ENCODE results near the gene CRTAC1. TPM values are rescaled to one million over a fixed set of nuclear protein-coding genes. Genes with fewer than 3 reads are reported as not detected.

Gene CRTAC1
- total RNA-seq, 1 donor from 2014 or later = 0.63 TPM

DNA sequence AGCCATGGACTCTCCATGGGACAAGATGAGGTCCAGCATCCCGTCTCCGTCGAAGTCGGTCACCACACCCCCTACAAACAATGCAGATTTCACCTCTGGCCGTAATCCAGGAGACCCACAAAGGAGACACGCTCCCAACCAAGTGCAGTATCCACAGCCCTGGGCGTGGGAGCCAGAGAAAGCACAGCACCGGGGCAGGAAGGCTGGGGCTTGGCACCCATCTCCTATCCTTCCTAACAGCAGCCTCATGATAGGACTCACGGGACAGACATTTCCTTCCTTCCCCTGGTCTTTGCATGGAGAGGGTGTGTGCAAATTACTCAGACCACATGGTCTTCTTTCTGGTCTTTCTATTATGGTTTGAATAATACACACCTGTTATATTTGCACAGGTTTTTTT lies 134.5 kb downstream of the CRTAC1 start:
- DNase-seq (ENCODE audit: low spot score in 2 of 2, unreplicated experiment in 2 of 2) = no peak
- H3K27ac Mint-ChIP-seq = no peak overlapping the region
- peaks cover 37% of the 10 kb centered on the region for H3K27me3 Mint-ChIP-seq (ENCODE audit: low read depth)
- H3K4me1 Mint-ChIP-seq = no peaks in the 10 kb centered on the region
- TF ChIP-seq, protein P1, sequence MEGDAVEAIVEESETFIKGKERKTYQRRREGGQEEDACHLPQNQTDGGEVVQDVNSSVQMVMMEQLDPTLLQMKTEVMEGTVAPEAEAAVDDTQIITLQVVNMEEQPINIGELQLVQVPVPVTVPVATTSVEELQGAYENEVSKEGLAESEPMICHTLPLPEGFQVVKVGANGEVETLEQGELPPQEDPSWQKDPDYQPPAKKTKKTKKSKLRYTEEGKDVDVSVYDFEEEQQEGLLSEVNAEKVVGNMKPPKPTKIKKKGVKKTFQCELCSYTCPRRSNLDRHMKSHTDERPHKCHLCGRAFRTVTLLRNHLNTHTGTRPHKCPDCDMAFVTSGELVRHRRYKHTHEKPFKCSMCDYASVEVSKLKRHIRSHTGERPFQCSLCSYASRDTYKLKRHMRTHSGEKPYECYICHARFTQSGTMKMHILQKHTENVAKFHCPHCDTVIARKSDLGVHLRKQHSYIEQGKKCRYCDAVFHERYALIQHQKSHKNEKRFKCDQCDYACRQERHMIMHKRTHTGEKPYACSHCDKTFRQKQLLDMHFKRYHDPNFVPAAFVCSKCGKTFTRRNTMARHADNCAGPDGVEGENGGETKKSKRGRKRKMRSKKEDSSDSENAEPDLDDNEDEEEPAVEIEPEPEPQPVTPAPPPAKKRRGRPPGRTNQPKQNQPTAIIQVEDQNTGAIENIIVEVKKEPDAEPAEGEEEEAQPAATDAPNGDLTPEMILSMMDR (IDR thresholded peaks at IDR 0.05; ENCODE audit: unreplicated experiment) = no peak
- no peak overlapping the region for H3K4me3 Mint-ChIP-seq
- no peaks in the 10 kb centered on the region for H3K36me3 Mint-ChIP-seq
- H3K9me3 Mint-ChIP-seq = no peaks in the 10 kb centered on the region

DNA sequence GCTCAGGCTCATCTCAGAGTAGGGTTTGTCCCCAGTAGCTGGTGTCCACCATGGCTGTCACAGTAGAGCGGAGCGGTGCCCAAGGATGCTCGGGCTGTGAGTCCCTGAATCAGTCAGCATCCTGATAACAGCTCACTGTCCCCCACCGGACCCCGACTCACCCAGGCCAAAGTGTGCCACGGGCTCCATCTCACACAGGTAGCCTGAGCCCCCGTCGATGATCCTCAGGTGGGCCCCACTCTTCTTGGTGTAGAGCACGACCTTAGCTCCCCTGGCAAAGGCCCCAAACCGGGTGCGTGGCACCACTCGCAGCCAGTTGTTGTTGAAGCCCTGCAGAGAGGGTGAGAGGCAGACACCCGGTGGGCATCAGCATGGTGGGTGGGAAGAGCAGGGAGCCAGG lies 135.3 kb downstream of the CRTAC1 start:
- Mint-ChIP-seq H3K27ac (no peak overlapping the region), H3K36me3 (no peaks in the 10 kb centered on the region), H3K9me3 (no peaks in the 10 kb centered on the region), H3K27me3 (ENCODE audit: low read depth) (peaks cover 37% of the 10 kb centered on the region), H3K4me3 (no peak overlapping the region), H3K4me1 (no peaks in the 10 kb centered on the region)
- TF ChIP-seq, protein P1 (IDR thresholded peaks at IDR 0.05; ENCODE audit: unreplicated experiment) = no peak
- DNase-seq (ENCODE audit: low spot score in 2 of 2, unreplicated experiment in 2 of 2) = no peak

DNA sequence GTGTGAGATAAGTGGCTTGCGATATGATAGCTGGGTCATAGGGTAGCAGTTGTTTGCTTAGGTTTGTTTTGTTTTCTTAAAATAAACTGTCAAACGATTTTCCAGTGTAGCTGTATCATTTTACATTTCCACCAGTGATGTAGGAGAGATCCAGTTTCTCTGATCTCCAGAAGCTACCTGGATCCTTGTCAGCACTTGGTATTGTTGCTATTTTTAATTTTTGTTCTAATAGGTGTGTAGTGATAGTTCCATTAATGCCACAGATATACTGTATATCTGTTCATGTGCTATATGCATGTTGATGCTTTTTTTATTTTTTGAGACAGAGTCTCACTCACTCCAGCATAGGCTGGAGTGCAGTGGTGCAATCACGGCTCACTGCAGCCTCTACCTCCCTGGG lies 136.3 kb downstream of the CRTAC1 start:
- DNase-seq (ENCODE audit: low spot score in 2 of 2, unreplicated experiment in 2 of 2) = no peak
- no peaks in the 10 kb centered on the region for H3K9me3 Mint-ChIP-seq
- H3K36me3 Mint-ChIP-seq = no peaks in the 10 kb centered on the region
- H3K27me3 Mint-ChIP-seq (ENCODE audit: low read depth) = peaks cover 35% of the 10 kb centered on the region
- H3K4me3 Mint-ChIP-seq = no peak overlapping the region
- TF ChIP-seq, protein P1 (IDR thresholded peaks at IDR 0.05; ENCODE audit: unreplicated experiment) = no peak
- no peak overlapping the region for H3K27ac Mint-ChIP-seq
- H3K4me1 Mint-ChIP-seq = peaks cover 8% of the 10 kb centered on the region

DNA sequence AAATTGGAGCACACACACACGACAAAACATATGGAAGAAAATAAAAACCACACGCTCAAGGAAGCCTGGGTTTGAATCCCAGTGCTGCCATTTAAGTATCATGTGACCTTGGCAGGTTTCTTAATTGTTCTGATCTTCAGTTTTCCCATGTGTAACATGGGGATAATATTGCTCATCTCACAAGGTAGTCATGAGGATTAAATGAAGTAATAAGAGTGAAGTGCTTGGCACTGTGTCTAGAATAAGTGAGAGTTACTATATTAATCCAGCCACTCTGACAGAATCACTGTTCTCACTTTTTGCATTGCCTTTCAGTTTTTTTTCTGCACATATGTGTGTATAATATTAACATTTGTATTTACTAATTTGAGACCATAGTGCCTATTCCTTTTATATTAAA lies 137.5 kb downstream of the CRTAC1 start:
- TF ChIP-seq, protein P1 (IDR thresholded peaks at IDR 0.05; ENCODE audit: unreplicated experiment) = no peak
- H3K36me3 Mint-ChIP-seq = no peaks in the 10 kb centered on the region
- H3K27ac Mint-ChIP-seq = no peak overlapping the region
- peaks cover 36% of the 10 kb centered on the region for H3K27me3 Mint-ChIP-seq (ENCODE audit: low read depth)
- H3K4me1 Mint-ChIP-seq = peaks cover 13% of the 10 kb centered on the region
- H3K4me3 Mint-ChIP-seq = no peak overlapping the region
- no peak for DNase-seq (ENCODE audit: low spot score in 2 of 2, unreplicated experiment in 2 of 2)
- no peaks in the 10 kb centered on the region for H3K9me3 Mint-ChIP-seq

DNA sequence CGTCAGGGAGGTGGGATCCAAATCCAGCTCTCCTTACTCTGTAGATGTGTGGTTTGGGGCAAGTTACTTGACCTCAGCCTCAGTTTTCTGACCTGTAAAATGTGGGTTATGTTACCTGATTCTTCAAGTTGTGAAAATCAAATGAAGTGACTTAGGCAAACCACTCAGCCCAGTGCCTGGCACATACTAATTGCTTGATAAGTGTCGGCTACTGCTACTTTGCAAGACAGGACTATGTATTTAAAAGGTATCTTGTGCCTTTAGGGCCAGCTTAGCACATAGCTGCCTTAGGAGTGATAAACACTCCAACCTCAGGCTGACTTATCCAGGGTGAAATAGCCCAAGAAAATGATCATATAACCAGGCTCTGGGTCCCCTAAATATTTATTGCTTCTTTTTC lies 137.9 kb downstream of the CRTAC1 start:
- no peak for DNase-seq (ENCODE audit: low spot score in 2 of 2, unreplicated experiment in 2 of 2)
- no peaks in the 10 kb centered on the region for H3K9me3 Mint-ChIP-seq
- H3K4me3 Mint-ChIP-seq = no peak overlapping the region
- H3K27me3 Mint-ChIP-seq (ENCODE audit: low read depth) = peaks cover 36% of the 10 kb centered on the region
- TF ChIP-seq, protein P1 (IDR thresholded peaks at IDR 0.05; ENCODE audit: unreplicated experiment) = no peak
- no peaks in the 10 kb centered on the region for H3K36me3 Mint-ChIP-seq
- no peak overlapping the region for H3K27ac Mint-ChIP-seq
- H3K4me1 Mint-ChIP-seq = peaks cover 13% of the 10 kb centered on the region
